Right lobe of liver (tissue), 6 donors: ENCODE measurements around the gene CCN2. TPM values are rescaled to one million over a fixed set of nuclear protein-coding genes. Genes with fewer than 3 reads are reported as not detected.
A peak's percentile ranks its signal among the peaks of the same experiment; 100 is the strongest.

Experiments used
- ATAC-seq, 4 donors: fragments of 200-7000 bp; cut with Tn5 transposase; one replicate each; pipeline ENCODE4 v1.9.1; 2020; ENCODE audit warnings: mild to moderate bottlenecking in 4 of 4, moderate library complexity in 4 of 4
- DNase-seq, 3 donors: peaks; one replicate each; pipeline ENCODE4 v3.0.0-alpha.2; 2020
- H3K27ac ChIP-seq, 3 donors: fragments of 200-600 bp; one replicate each; pipeline ENCODE4 v1.8.0; 2022
- H3K27me3 ChIP-seq, 2 donors: fragments of 200-600 bp; one replicate each; pipeline ENCODE4 v1.8.0; 2022
- H3K36me3 ChIP-seq, 4 donors: fragments of 200-600 bp; sonication (generic) in 1 of 4; one replicate each; pipeline versions ENCODE4 v1.5.1 to v1.8.0; 2017 to 2022; ENCODE audit warnings: control low read depth in 1 of 4
- H3K4me1 ChIP-seq, 4 donors: fragments of 200-600 bp; sonication (generic) in 1 of 4; one replicate each; pipeline versions ENCODE4 v1.5.1 to v1.8.0; 2017 to 2022; ENCODE audit warnings: control low read depth in 1 of 4
- H3K4me3 ChIP-seq, 3 donors: fragments of 200-600 bp; one replicate each; pipeline ENCODE4 v1.8.0; 2022
- H3K9me3 ChIP-seq, 4 donors: fragments of 200-600 bp; sonication (generic) in 1 of 4; one replicate each; pipeline versions ENCODE4 v1.5.1 to v1.8.0; 2017 to 2022; ENCODE audit warnings: control low read depth in 1 of 4
- POLR2A ChIP-seq: fragments of 450-650 bp; IDR thresholded peaks from one replicate; pipeline ENCODE4 v1.6.1; 2017; ENCODE audit warnings: antibody characterized with exemption, mild to moderate bottlenecking
- WGBS: methylation state at CpG from one replicate; pipeline ENCODE4 v1.1.6; 2018; ENCODE audit warnings: low coverage, low lambda C conversion rate; ENCODE audit not compliant: insufficient coverage; ENCODE audit errors: missing lambda C conversion rate; 5-methylcytosine and 5-hydroxymethylcytosine counted together
- intact Hi-C, 2 donors: fragments of 100-400 bp; cut with DNase I; formaldehyde crosslinking; loops; one replicate each; pipeline versions ENCODE4 v1.11.2 to v1.14.1; 2022
- total RNA-seq, 6 experiments: library from RNA; depleted of rRNA in 2 of 6; stranded (reverse); fragments of >200 nt in 2 of 6; fragmentation: NEBNext Ultra II Directional in 3 of 6; extraction: Animal tissue kit (Norgen Biotek cat#: 25700) in 3 of 6; gene quantifications; one replicate each; pipeline versions ENCODE4 v1.1.0 to v1.2.4, GENCODE V29; 2016 to 2023
- TF ChIP-seq, protein P1 (sequence below), 4 donors: fragments of 200-600 bp in 3 of 4; fragments of 450-650 bp in 1 of 4; IDR thresholded peaks; one replicate each; pipeline versions ENCODE4 v1.5.1 to v1.8.0; 2016 to 2022; ENCODE audit warnings: antibody characterized with exemption in 4 of 4, mild to moderate bottlenecking in 2 of 4
- donor health status: DM: no; HTN: yes; CAD: no.
- donor health status: DM: no; HTN: no; CAD: no.
- donor health status: DM: no; HTN: no; CAD: no.
- donor health status: DM: no; HTN: yes; CAD: no.
- donor health status: DM: no; HTN: yes; CAD: no.

CCN2 gene
- total RNA-seq, 6 experiments from 2014 or later: 3.4 to 82.9 (median 54.3) TPM

DNA sequence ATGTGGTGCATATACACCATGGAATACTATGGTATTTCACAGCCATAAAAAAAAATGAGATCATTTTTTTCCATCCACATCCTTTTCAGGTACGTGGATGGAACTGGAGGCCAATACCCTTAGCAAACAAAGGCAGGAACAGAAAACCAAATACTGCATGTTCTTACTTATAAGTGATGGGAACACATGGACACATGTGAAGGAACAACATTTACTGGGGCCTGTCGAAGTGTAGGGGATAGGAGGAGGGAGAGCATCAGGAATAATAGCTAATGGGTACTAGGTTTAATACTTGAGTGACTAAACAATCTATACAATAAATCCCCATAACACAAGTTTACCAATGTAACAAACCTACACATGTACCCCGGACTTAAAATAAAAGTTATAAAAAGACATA, 30.5 kb downstream of the CCN2 start:
- TF ChIP-seq POLR2A: no peak
- TF ChIP-seq, protein P1, sequence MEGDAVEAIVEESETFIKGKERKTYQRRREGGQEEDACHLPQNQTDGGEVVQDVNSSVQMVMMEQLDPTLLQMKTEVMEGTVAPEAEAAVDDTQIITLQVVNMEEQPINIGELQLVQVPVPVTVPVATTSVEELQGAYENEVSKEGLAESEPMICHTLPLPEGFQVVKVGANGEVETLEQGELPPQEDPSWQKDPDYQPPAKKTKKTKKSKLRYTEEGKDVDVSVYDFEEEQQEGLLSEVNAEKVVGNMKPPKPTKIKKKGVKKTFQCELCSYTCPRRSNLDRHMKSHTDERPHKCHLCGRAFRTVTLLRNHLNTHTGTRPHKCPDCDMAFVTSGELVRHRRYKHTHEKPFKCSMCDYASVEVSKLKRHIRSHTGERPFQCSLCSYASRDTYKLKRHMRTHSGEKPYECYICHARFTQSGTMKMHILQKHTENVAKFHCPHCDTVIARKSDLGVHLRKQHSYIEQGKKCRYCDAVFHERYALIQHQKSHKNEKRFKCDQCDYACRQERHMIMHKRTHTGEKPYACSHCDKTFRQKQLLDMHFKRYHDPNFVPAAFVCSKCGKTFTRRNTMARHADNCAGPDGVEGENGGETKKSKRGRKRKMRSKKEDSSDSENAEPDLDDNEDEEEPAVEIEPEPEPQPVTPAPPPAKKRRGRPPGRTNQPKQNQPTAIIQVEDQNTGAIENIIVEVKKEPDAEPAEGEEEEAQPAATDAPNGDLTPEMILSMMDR (IDR thresholded peaks at IDR 0.05): no peak
- DNase-seq: no peak
- Histone ChIP-seq H3K27me3 (no peaks in the 10 kb centered on the region), H3K27ac (no peak overlapping the region), H3K4me3 (no peak overlapping the region), H3K9me3 (no peaks in the 10 kb centered on the region), H3K36me3 (no peaks in the 10 kb centered on the region), H3K4me1 (no peaks in the 10 kb centered on the region)
- WGBS: 44% methylated on average over 3 of the region's 3 CpGs
- intact Hi-C loops: loop anchor here (10.0 kb wide), 1 partner anchor 304 kb away; no protein-coding TSS in a partner anchor
- ATAC-seq: no peak

DNA sequence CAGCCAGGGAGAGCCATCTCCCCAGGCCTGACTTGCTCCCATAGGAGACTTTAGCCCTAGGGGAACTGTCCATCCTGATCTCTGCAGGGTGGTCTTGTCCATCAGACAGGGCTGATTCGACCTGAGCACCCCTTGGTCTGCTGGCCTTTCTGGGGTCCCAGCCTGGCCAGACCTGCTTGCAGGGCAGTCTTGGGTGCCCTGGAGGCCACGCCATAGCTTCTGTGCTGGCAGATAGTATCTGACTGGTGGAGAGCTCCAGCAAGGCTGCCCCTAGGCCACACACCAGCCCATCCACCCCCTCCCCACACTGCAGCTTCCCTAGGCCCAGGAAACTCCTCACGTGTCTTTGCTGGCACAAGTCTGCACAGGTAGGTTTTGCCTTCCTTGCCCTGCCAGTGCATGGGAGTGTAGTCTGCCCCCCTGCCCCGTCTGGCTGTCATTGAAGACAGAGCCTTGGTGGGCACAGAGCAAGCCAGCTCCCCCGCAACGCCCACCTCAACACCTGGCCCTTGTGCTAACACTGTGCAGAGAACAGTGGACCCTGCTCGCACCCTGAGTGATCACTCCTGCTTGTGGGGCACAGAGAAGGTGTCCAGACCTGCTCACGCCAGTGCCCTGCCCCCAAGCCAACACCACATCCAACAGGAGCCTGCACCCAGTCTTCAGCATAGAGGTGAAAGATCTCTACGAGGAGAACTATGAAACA, 32.4 kb downstream of the CCN2 start:
- 68% methylated on average over 3 of the region's 9 CpGs for WGBS
- ATAC-seq (peak in 1 of 4 donors; percentile 18), DNase-seq (no peak)
- Histone ChIP-seq H3K4me3 (no peak overlapping the region), H3K4me1 (no peaks in the 10 kb centered on the region), H3K27me3 (no peaks in the 10 kb centered on the region), H3K27ac (no peak overlapping the region), H3K9me3 (no peaks in the 10 kb centered on the region), H3K36me3 (no peaks in the 10 kb centered on the region)
- intact Hi-C loops: loop anchor here in 1 of 2 donors (10.0 kb wide), 1 partner anchor 134 kb away; no protein-coding TSS in a partner anchor
- TF ChIP-seq POLR2A: no peak
- TF ChIP-seq, protein P1 (IDR thresholded peaks at IDR 0.05): no peak

DNA sequence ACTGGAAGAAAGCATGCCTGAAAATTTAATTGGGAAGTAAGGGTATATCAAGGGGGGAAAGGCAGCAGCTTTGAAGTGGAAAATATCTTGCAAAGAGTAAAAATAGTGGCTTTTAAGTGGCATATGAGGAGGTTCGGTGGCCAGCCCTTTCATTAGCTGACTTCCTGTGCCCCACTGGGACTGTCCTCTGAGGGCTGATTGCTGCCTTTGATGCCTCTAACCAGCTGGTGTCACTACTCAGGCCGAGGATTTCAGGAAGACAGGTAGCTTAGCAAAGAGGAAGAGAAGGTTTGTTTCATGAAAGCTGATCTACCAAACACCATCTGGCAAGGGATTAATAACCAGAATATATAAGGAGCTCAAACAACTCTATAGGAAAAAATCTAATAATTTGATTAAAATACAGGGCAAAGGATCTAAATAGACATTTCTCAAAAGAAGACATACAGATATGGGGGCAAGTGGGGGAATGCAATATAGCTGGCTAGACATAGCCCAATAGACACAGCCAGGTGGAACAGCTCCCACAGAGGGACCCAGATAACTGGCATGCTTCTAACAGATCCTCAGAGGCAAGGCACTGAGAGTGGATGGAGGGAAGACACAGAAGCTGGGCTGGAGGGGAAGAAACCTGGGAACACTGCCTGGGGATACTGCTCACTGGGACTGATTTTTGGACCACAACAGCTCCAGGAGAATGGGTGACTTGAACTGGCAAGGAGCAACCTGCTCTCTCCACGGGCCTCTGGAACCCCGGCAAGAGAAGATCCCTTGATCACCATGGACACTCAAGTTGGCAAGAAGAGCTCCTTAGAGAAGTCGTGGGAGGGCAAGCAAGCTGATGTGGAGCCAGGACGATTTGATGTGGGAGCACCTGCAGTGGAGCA, 33.2 kb downstream of the CCN2 start:
- no peak for DNase-seq
- no peak for ATAC-seq
- TF ChIP-seq POLR2A: no peak
- TF ChIP-seq, protein P1 (IDR thresholded peaks at IDR 0.05): no peak

DNA sequence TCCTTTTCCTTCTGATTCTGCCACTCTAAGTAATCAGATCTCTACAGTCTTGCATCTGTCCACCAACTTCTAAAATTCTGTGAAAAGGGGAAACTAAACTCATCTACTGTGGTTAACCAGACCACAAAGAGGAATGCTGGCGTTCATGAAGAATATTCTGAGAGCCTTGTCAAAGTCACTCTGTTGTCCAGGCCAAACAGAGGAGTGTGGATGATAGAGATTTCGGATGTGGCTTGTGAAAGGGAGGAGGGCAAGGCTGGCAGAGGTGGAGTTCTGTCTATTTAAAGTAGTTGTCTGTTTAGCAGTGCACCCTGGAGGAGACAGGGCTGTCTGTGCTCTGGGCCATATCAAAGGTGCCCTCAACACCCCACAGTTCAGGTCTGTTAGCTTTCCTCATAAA, 33.9 kb downstream of the CCN2 start:
- H3K36me3 ChIP-seq: no peaks in the 10 kb centered on the region
- H3K27ac ChIP-seq: no peak overlapping the region
- DNase-seq (no peak), ATAC-seq (no peak)
- TF ChIP-seq, protein P1 (IDR thresholded peaks at IDR 0.05): no peak
- TF ChIP-seq POLR2A: no peak
- no peak overlapping the region for H3K4me3 ChIP-seq
- no peaks in the 10 kb centered on the region for H3K27me3 ChIP-seq
- 50% methylated on average over 1 of the region's 2 CpGs for WGBS
- H3K4me1 ChIP-seq: no peaks in the 10 kb centered on the region
- no peaks in the 10 kb centered on the region for H3K9me3 ChIP-seq
- intact Hi-C loops: loop anchor here in 1 of 2 donors (10.0 kb wide), 1 partner anchor 133 kb away; no protein-coding TSS in a partner anchor

More for the DNA sequence above, 33.2 kb downstream of the CCN2 start:
- Histone ChIP-seq H3K4me1 (no peaks in the 10 kb centered on the region), H3K36me3 (no peaks in the 10 kb centered on the region), H3K27ac (no peak overlapping the region), H3K9me3 (no peaks in the 10 kb centered on the region), H3K27me3 (no peaks in the 10 kb centered on the region), H3K4me3 (no peak overlapping the region)
- intact Hi-C loops: loop anchor here in 1 of 2 donors (10.0 kb wide), 1 partner anchor 133 kb away; no protein-coding TSS in a partner anchor
- 52% methylated on average over 4 of the region's 6 CpGs for WGBS
